HFFc6 (cell line): Measurements from ENCODE around the gene NADK. TPM values are rescaled to one million over a fixed set of nuclear protein-coding genes. Genes with fewer than 3 reads are reported as not detected.

ENCODE experiments used
- DNase-seq: peaks from one replicate; pipeline ENCODE4 v3.0.0-alpha.2; 2018
- H3K27ac Mint-ChIP-seq: 2 replicates; pipeline ENCODE4 v1.8.0; 2020; ENCODE audit warnings: mild to moderate bottlenecking, mixed read lengths
- H3K27me3 Mint-ChIP-seq: 2 replicates; pipeline ENCODE4 v1.8.0; 2021; ENCODE audit warnings: mild to moderate bottlenecking, moderate library complexity, mixed read lengths; ENCODE audit not compliant: insufficient read depth
- H3K36me3 Mint-ChIP-seq: 2 replicates; pipeline ENCODE4 v1.8.0; 2021; ENCODE audit warnings: low read depth, mixed read lengths
- H3K4me1 Mint-ChIP-seq: 2 replicates; pipeline ENCODE4 v1.8.0; 2020; ENCODE audit warnings: low read depth, mixed read lengths
- H3K4me3 Mint-ChIP-seq: 2 replicates; pipeline ENCODE4 v1.8.0; 2020; ENCODE audit warnings: mild to moderate bottlenecking, moderate library complexity, mixed read lengths
- H3K9me3 Mint-ChIP-seq: 2 replicates; pipeline ENCODE4 v1.8.0; 2020; ENCODE audit warnings: mild to moderate bottlenecking, mixed read lengths
- long read RNA-seq: library from polyadenylated mRNA; unstranded; transcript quantifications from one replicate; pipeline ENCODE4 v2.0.0, GENCODE V29; 2019
- total RNA-seq, 6 experiments: library from RNA; stranded (reverse); fragmentation: NEBNext Ultra II Directional; extraction: Animal tissue kit (Norgen Biotek cat#: 25700); gene quantifications; 2 replicates in 1 of 6; 3 replicates in 5 of 6; pipeline ENCODE4 v1.2.3, GENCODE V29; 2021
- TF ChIP-seq, protein P1 (sequence below): fragments of 200-600 bp; sonication (generic); IDR thresholded peaks from 2 replicates; pipeline ENCODE4 v1.5.0; 2021; ENCODE audit warnings: antibody characterized with exemption, mild to moderate bottlenecking

NADK gene, protein sequence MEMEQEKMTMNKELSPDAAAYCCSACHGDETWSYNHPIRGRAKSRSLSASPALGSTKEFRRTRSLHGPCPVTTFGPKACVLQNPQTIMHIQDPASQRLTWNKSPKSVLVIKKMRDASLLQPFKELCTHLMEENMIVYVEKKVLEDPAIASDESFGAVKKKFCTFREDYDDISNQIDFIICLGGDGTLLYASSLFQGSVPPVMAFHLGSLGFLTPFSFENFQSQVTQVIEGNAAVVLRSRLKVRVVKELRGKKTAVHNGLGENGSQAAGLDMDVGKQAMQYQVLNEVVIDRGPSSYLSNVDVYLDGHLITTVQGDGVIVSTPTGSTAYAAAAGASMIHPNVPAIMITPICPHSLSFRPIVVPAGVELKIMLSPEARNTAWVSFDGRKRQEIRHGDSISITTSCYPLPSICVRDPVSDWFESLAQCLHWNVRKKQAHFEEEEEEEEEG
- 10 to 100 TPM; 50.3 to 68.8 (median 54.8) TPM for total RNA-seq
- long read RNA-seq, transcript NADK-201 (12 exons, 3,235 nt) = major isoform, 5 of 15 reads
- long read RNA-seq, partial matches to known transcripts = 7 of 15 reads
- long read RNA-seq, other reads (novel, unspliced or antisense) = 3 of 15 reads

DNA sequence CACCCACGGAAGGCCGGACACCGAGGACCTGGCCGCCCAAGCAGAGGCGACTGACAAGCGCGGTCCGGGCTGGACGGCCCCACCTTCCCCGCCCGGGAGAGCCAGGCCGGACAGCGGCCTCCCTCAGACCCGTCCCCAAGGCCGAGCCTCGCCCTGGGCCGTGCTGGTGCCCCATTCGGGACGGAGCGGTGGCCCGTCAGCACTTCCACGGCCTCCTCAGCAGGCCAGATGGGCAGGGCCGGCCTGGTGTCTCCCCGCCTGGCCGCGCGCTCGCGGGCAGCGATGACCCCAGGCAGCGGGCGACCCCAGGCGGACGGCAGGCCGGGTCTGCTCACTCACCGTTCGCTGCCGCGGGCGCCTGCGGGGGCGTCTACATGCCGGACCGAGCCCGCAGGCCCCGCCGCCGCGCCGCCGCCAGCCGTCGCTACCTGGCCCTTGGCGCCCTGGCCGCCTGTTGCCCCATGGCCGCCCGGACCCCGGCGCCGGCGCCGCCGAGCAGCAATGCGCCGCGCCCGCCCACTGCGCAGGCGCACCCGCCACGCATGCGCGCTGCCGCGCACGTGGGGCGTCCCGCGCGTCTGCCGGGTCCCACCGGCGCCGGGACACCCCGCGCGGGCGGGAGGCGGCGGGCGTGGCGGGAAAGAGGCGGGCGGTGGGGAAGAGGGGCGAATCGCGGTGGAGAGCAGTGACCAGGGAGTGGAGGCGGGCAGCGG lies at the start of gene NADK:
Gene NADK, minus strand, starts transcription at position 521 of the 713 bp plus-strand sequence. CDS start 13,064 bp downstream, outside the sequence.
- no peaks in the 10 kb centered on the region for H3K9me3 Mint-ChIP-seq
- peak within 1 kb of the TSS; percentile 77 for H3K27ac Mint-ChIP-seq
- peaks cover 55% of the 10 kb centered on the region for H3K4me1 Mint-ChIP-seq
- peak; percentile 25 for DNase-seq
- peaks cover 24% of the 10 kb centered on the region for H3K27me3 Mint-ChIP-seq
- H3K36me3 Mint-ChIP-seq = peaks cover 6% of the 10 kb centered on the region; the same call in 1 of the 2 replicates
- H3K4me3 Mint-ChIP-seq = peak within 1 kb of the TSS; percentile 87
- TF ChIP-seq, protein P1, sequence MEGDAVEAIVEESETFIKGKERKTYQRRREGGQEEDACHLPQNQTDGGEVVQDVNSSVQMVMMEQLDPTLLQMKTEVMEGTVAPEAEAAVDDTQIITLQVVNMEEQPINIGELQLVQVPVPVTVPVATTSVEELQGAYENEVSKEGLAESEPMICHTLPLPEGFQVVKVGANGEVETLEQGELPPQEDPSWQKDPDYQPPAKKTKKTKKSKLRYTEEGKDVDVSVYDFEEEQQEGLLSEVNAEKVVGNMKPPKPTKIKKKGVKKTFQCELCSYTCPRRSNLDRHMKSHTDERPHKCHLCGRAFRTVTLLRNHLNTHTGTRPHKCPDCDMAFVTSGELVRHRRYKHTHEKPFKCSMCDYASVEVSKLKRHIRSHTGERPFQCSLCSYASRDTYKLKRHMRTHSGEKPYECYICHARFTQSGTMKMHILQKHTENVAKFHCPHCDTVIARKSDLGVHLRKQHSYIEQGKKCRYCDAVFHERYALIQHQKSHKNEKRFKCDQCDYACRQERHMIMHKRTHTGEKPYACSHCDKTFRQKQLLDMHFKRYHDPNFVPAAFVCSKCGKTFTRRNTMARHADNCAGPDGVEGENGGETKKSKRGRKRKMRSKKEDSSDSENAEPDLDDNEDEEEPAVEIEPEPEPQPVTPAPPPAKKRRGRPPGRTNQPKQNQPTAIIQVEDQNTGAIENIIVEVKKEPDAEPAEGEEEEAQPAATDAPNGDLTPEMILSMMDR = no peak

DNA sequence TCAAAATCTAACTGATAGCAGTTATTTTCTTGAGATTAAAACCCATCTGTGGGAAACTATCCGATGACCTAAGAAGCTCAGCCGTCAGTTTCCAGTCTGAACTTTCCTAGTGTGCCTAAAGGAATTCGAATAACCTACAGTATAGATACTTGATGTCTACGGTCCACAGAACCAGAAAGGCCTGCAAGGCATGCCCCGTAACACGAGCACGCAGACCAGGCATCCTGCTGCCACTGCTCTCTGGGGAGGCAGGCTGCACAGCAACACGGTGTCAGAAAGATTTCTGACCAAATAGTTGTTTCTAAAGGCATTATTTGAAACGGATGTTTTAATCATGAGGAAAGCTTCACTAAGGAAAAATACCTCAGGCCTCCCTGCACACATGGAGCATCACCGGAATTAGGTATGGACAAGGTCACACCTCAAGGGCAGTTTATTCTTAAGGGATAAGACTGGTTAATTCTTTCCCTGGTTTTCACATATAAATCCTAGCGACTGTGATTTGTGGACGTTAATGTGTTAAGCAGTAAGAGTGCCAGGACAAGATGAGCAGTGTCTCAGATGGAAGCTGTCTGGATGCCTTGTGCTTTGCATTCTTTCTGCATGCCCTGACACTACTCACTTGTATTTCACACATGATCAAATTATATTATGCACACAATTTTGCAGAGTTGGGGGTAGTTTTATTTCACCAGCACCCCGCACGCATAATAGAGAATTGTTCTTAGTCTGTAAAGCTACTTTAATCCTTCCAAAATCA lies 49.0 kb upstream of the NADK start:
- TF ChIP-seq, protein P1 = no peak
- H3K9me3 Mint-ChIP-seq = no peaks in the 10 kb centered on the region
- H3K27me3 Mint-ChIP-seq = peaks cover 3% of the 10 kb centered on the region
- H3K4me1 Mint-ChIP-seq = peaks cover 43% of the 10 kb centered on the region
- H3K4me3 Mint-ChIP-seq = peak overlapping the region; percentile 48; the same call in 1 of the 2 replicates
- H3K27ac Mint-ChIP-seq = peak overlapping the region; percentile 82
- no peak for DNase-seq
- peaks cover 21% of the 10 kb centered on the region for H3K36me3 Mint-ChIP-seq

DNA sequence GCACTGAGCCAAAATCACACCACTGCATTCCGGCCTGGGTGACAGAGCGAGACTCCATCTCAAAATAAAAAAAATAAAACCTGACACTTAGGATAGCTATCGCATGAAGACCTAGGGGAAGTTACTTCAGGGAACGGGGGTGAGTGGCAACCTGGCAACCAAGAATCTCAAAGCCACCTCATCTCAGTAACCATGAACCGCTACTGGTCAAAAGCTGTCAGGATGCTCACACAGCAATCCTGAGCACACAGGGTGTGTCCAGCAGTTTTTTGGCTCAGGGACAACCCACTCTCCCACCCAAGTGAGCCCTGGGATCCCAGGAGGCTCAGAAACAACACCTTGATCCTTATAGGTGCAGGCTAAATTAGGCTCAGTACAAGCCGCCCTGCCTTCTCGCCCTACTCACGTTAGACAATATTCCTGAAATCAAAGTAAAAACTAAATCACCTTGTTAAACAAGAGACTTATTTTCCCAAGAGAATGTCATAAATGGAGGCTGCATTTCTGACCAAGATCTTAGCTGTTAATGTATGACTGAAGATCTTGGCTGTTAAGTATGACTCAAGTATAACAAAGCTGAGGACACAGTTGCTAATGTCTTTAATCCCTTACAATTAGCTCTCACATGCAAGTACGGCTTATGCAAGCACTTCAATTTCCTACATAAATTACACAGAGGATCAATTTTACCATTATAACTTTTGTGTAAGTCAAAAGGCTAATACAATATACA lies 48.3 kb upstream of the NADK start:
- Mint-ChIP-seq H3K9me3 (no peaks in the 10 kb centered on the region), H3K27ac (peak overlapping the region; percentile 82), H3K36me3 (peaks cover 18% of the 10 kb centered on the region), H3K27me3 (peaks cover 4% of the 10 kb centered on the region), H3K4me1 (peaks cover 41% of the 10 kb centered on the region), H3K4me3 (no peak overlapping the region)
- TF ChIP-seq, protein P1 = no peak
- no peak for DNase-seq

DNA sequence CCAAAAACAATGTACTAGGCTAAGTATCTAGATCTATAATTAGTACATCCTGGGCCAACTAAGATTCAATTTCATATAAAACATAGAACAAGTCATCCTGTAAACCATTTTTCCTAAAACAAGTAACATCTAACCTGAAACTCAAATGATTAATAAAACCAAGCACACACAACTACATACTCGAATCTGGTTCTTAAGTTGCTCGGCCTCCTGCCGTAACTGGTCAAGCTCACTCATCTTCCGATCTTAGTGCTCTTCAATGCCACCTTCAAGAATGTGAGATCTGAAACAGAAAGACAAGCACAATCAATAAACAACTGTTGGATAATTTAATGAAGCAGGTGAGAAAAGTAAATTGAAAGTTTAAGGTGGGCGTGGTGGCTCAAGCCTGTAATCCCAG lies 46.9 kb upstream of the NADK start:
- no peaks in the 10 kb centered on the region for H3K9me3 Mint-ChIP-seq
- DNase-seq = no peak
- TF ChIP-seq, protein P1 = no peak
- peak overlapping the region; percentile 19; the same call in 1 of the 2 replicates for H3K27ac Mint-ChIP-seq
- peaks cover 4% of the 10 kb centered on the region for H3K27me3 Mint-ChIP-seq
- no peak overlapping the region for H3K4me3 Mint-ChIP-seq
- peaks cover 18% of the 10 kb centered on the region for H3K36me3 Mint-ChIP-seq
- H3K4me1 Mint-ChIP-seq = peaks cover 41% of the 10 kb centered on the region
